A549 (cell line): Measurements from ENCODE around the gene TENM3. TPM values are rescaled to one million over a fixed set of nuclear protein-coding genes. Genes with fewer than 3 reads are reported as not detected.

Experiments
- ATAC-seq, 2 experiments: fragments of 200-7000 bp in 1 of 2; fragments of >200 bp in 1 of 2; cut with Nextera tagmentation in 1 of 2; cut with Tn5 transposase in 1 of 2; 3 replicates each; pipeline versions ENCODE4 v1.8.0 to v1.9.1; 2018 to 2020; ENCODE audit warnings: mild to moderate bottlenecking in 1 of 2, moderate library complexity in 1 of 2
- CTCF ChIA-PET: fragments of 300-600 bp; sonication (Branson Sonifier 250); formaldehyde crosslinking; extraction: SDS; loops from one replicate; lab custom pipeline; 2021; ENCODE audit warnings: antibody characterized with exemption, inconsistent platforms; lab: Yijun Ruan, JAX
- POLR2A ChIA-PET: fragments of 350-600 bp; formaldehyde crosslinking; extraction: SDS; loops from one replicate; lab custom pipeline; 2021; ENCODE audit warnings: antibody characterized with exemption, inconsistent platforms; lab: Yijun Ruan, JAX
- DNase-seq, 2 experiments: peaks; one replicate each; pipeline versions ENCODE4 v3.0.0 to v3.0.0-alpha.2; 2011 to 2016; ENCODE audit warnings: low read depth in 1 of 2, low spot score in 1 of 2
- FAIRE-seq: peaks from 2 replicates; lab custom pipeline; 2011; peaks lifted over from hg19 to GRCh38; lab: Jason Lieb, UNC
- H3K27ac ChIP-seq, 2 experiments: fragments of >200 bp; sonication (Bioruptor Twin); formaldehyde crosslinking; 3 replicates each; pipeline ENCODE4 v1.5.1; 2016 to 2017
- H3K4me1 ChIP-seq: fragments of >200 bp; sonication (Bioruptor Twin); formaldehyde crosslinking; 3 replicates; pipeline ENCODE4 v1.6.1; 2016
- H3K4me2 ChIP-seq: fragments of >200 bp; sonication (Bioruptor Twin); formaldehyde crosslinking; 3 replicates; pipeline ENCODE4 v1.6.1; 2016
- H3K4me3 ChIP-seq: fragments of >200 bp; sonication (Bioruptor Twin); formaldehyde crosslinking; 3 replicates; pipeline ENCODE4 v1.5.1; 2016
- H3K9me3 ChIP-seq: fragments of >200 bp; sonication (Bioruptor Twin); formaldehyde crosslinking; 3 replicates; pipeline ENCODE4 v1.6.1; 2016
- CBX2 ChIP-seq: fragments of 200-600 bp; sonication (generic); IDR thresholded peaks from 2 replicates; pipeline ENCODE4 v1.6.1; 2016; ENCODE audit warnings: low read depth, mild to moderate bottlenecking, borderline replicate concordance
- CEBPB ChIP-seq, 2 experiments: fragments of >200 bp in 1 of 2; sonication (Bioruptor Twin) in 1 of 2; formaldehyde crosslinking in 1 of 2; IDR thresholded peaks; 2 replicates each; pipeline ENCODE4 v1.6.1; 2012 to 2016
- CHD2 ChIP-seq: fragments of 150-350 bp; IDR thresholded peaks from 2 replicates; pipeline ENCODE4 v1.6.1; 2014; ENCODE audit warnings: low read length; ENCODE audit not compliant: partially characterized antibody
- CHD4 ChIP-seq: fragments of 200-600 bp; sonication (generic); IDR thresholded peaks from 2 replicates; pipeline ENCODE4 v1.6.1; 2016; ENCODE audit warnings: antibody characterized with exemption, mild to moderate bottlenecking, borderline replicate concordance
- E2F6 ChIP-seq: IDR thresholded peaks from 2 replicates; pipeline ENCODE4 v1.6.1; 2012; ENCODE audit warnings: low read depth, borderline replicate concordance
- EHMT2 ChIP-seq: fragments of 200-600 bp; sonication (generic); IDR thresholded peaks from 2 replicates; pipeline ENCODE4 v1.6.1; 2016; ENCODE audit warnings: antibody characterized with exemption, low read depth, mild to moderate bottlenecking, moderate library complexity
- ELK1 ChIP-seq: fragments of 150-350 bp; IDR thresholded peaks from 2 replicates; pipeline ENCODE4 v1.6.1; 2014; ENCODE audit warnings: low read depth, mild to moderate bottlenecking, low read length
- GATA3 ChIP-seq: IDR thresholded peaks from 2 replicates; pipeline ENCODE4 v1.6.1; 2012; ENCODE audit warnings: borderline replicate concordance
- HDAC2 ChIP-seq: fragments of 200-600 bp; sonication (generic); IDR thresholded peaks from 2 replicates; pipeline ENCODE4 v1.6.1; 2016
- HOXA7 ChIP-seq: fragments of 250-450 bp; sonication (Bioruptor Pico); IDR thresholded peaks from 2 replicates; pipeline ENCODE4 v1.5.0; 2020; ENCODE audit warnings: mild to moderate bottlenecking, moderate library complexity
- HOXB13 ChIP-seq: fragments of 250-450 bp; sonication (Bioruptor Pico); IDR thresholded peaks from 2 replicates; pipeline ENCODE4 v1.5.0; 2020; ENCODE audit warnings: low read depth, mild to moderate bottlenecking, moderate library complexity
- JUN ChIP-seq, 2 experiments: fragments of >200 bp; sonication (Bioruptor Twin); formaldehyde crosslinking; IDR thresholded peaks; 2 replicates in 1 of 2; 3 replicates in 1 of 2; pipeline ENCODE4 v1.6.1; 2016 to 2017
- MAFK ChIP-seq: fragments of 450-650 bp; IDR thresholded peaks from 2 replicates; pipeline ENCODE4 v1.6.1; 2014; ENCODE audit not compliant: partially characterized antibody
- MAZ ChIP-seq: fragments of 150-350 bp; IDR thresholded peaks from 2 replicates; pipeline ENCODE4 v1.6.1; 2014; ENCODE audit warnings: antibody characterized with exemption, low read depth, low read length, borderline replicate concordance
- NPAS2 ChIP-seq: fragments of 250-450 bp; sonication (Bioruptor Pico); IDR thresholded peaks from 2 replicates; pipeline ENCODE4 v1.8.0; 2022; ENCODE audit warnings: mild to moderate bottlenecking, moderate library complexity, borderline replicate concordance
- POLR2A ChIP-seq: IDR thresholded peaks from 2 replicates; pipeline ENCODE4 v1.6.1; 2012; ENCODE audit warnings: mild to moderate bottlenecking, low read length
- RARB ChIP-seq: fragments of 250-450 bp; sonication (Bioruptor Pico); IDR thresholded peaks from 2 replicates; pipeline ENCODE4 v1.8.0; 2021; ENCODE audit warnings: mild to moderate bottlenecking, moderate library complexity
- TFCP2L1 ChIP-seq: fragments of 250-450 bp; sonication (Bioruptor Pico); IDR thresholded peaks from 2 replicates; pipeline ENCODE4 v1.5.0; 2021; ENCODE audit warnings: mild to moderate bottlenecking
- USF2 ChIP-seq: fragments of 450-650 bp; IDR thresholded peaks from 2 replicates; pipeline ENCODE4 v1.6.1; 2014; ENCODE audit warnings: antibody characterized with exemption
- ZC3H11A ChIP-seq: fragments of 450-650 bp; IDR thresholded peaks from 2 replicates; pipeline ENCODE4 v1.6.1; 2014; ENCODE audit warnings: antibody characterized with exemption, mild to moderate bottlenecking
- ZSCAN20 ChIP-seq: fragments of 250-450 bp; sonication (Bioruptor Pico); IDR thresholded peaks from 2 replicates; pipeline ENCODE4 v1.8.0; 2022; ENCODE audit warnings: mild to moderate bottlenecking, moderate library complexity
- WGBS: methylation state at CpG from one replicate; pipeline ENCODE4 v1.1.6; 2017; ENCODE audit errors: missing lambda C conversion rate; 5-methylcytosine and 5-hydroxymethylcytosine counted together
- polyA plus RNA-seq, 4 experiments: library from polyadenylated mRNA; depleted of rRNA in 3 of 4; stranded (reverse); fragments of >200 nt; fragmentation: RNase III in 1 of 4; extraction: RNeasy Plus Mini Kit Qiagen cat#74134 plus additional on column Dnase treatment in 1 of 4; gene quantifications; 2 replicates in 3 of 4; 3 replicates in 1 of 4; pipeline ENCODE4 v1.2.3, GENCODE V29; 2011 to 2017

TENM3 gene
- polyA plus RNA-seq, 2 of the 4 experiments (the other 2 are of a cell fraction), result 2.4 to 7.3 TPM

GRCh38 chr4:182562350-182562749 lies 319.1 kb downstream of the TENM3 start:
- no peak for ATAC-seq
- WGBS, result 27% methylated on average over 3 of the region's 3 CpGs
- Histone ChIP-seq H3K4me1 (no peaks in the 10 kb centered on the region), H3K9me3 (no peaks in the 10 kb centered on the region), H3K4me2 (no peak overlapping the region), H3K4me3 (no peak overlapping the region), H3K27ac (no peak overlapping the region)
- TF ChIP-seq ELK1, result no peak
- no peak for TF ChIP-seq TFCP2L1 (CRISPR knock-in tag)
- no peak for TF ChIP-seq ZC3H11A
- no peak for TF ChIP-seq HDAC2
- TF ChIP-seq CHD2, result no peak
- TF ChIP-seq HOXA7 (CRISPR knock-in tag), result no peak
- ChIA-PET POLR2A (no interaction called here), CTCF (no interaction called here)
- no peak for FAIRE-seq
- no peak for DNase-seq

- WGBS, result 27% methylated on average over 4 of the region's 4 CpGs
- ChIA-PET POLR2A (no interaction called here), CTCF (no interaction called here)
- FAIRE-seq, result no peak
- DNase-seq, result no peak
- Histone ChIP-seq H3K9me3 (no peaks in the 10 kb centered on the region), H3K27ac (no peak overlapping the region), H3K4me3 (no peak overlapping the region), H3K4me2 (no peak overlapping the region), H3K4me1 (no peaks in the 10 kb centered on the region)
- no peak for ATAC-seq
- no peak for TF ChIP-seq POLR2A
- no peak for TF ChIP-seq HOXB13 (CRISPR knock-in tag)
- TF ChIP-seq E2F6, result no peak
- no peak for TF ChIP-seq MAFK
- no peak for TF ChIP-seq MAZ
- no peak for TF ChIP-seq USF2
- no peak for TF ChIP-seq CBX2
- no peak for TF ChIP-seq RARB (CRISPR knock-in tag)
- TF ChIP-seq HDAC2, result no peak
These were observed 321.6 kb downstream of the TENM3 start for GRCh38 chr4:182564724-182565369.

- CTCF ChIA-PET, result interaction anchor here (1.0 kb wide), 2 partner anchors 9 to 37 kb away, joined by 3 to 4 read pairs; no protein-coding TSS in a partner anchor
- no peak for FAIRE-seq
- 22% methylated on average over 6 of the region's 6 CpGs for WGBS
- no peak for DNase-seq
- POLR2A ChIA-PET, result no interaction called here
- Histone ChIP-seq H3K4me1 (no peaks in the 10 kb centered on the region), H3K4me2 (no peak overlapping the region), H3K9me3 (no peaks in the 10 kb centered on the region), H3K4me3 (no peak overlapping the region), H3K27ac (no peak overlapping the region)
- no peak for ATAC-seq
- TF ChIP-seq GATA3 (no peak), EHMT2 (no peak), CHD4 (no peak), TFCP2L1 (CRISPR knock-in tag) (no peak), JUN (IDR thresholded peaks at IDR 0.05) (no peak), NPAS2 (CRISPR knock-in tag) (no peak), CEBPB (IDR thresholded peaks at IDR 0.05) (no peak), ZSCAN20 (no peak)
These were observed 323.9 kb downstream of the TENM3 start for GRCh38 chr4:182567119-182567518.
